ENCODE results near the gene SHMT1.
"Not testable (repeated sequence)": the region's sequence is repeated elsewhere in the genome, so short reads cannot be mapped to it uniquely, and the experiment has no call there.

The SHMT1 gene

DNA sequence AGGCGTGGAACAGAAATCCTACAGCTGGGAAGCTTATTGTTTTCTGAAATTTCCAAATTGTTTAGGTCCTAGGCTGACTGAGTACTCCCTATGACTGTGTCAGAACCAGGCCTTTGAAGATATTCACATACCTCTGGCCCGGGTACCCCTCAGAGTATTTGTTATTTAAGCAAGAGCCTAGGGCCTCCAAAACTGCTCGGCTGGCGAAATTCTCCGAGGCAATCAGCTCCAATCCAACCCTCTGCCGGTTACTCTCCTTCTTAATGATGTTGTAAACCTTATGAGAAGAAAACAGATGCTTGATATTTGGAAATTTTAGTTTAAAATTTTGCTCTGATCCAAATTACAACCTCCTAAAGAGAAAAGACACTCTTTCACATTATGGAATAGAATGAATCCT is 9.8 kb downstream of the SHMT1 start:
- Histone ChIP-seq H3K27me3 (ENCODE audit: insufficient read depth, low read length) (no peaks in the 10 kb centered on the region), H3K27ac (ENCODE audit: low read depth, low read length) (no peak overlapping the region), H3K36me3 (ENCODE audit: insufficient read depth, low read length) (peaks cover 52% of the 10 kb centered on the region), H3K4me3 (ENCODE audit: low read length) (no peak overlapping the region), H3K4me1 (ENCODE audit: insufficient read depth, low read length) (no peaks in the 10 kb centered on the region), H3K9ac (ENCODE audit: low read depth, low read length) (no peak overlapping the region), H3K9me3 (ENCODE audit: insufficient read depth, low read depth, low read length) (no peaks in the 10 kb centered on the region)
- 88% methylated on average over 6 of the region's 6 CpGs for WGBS

DNA sequence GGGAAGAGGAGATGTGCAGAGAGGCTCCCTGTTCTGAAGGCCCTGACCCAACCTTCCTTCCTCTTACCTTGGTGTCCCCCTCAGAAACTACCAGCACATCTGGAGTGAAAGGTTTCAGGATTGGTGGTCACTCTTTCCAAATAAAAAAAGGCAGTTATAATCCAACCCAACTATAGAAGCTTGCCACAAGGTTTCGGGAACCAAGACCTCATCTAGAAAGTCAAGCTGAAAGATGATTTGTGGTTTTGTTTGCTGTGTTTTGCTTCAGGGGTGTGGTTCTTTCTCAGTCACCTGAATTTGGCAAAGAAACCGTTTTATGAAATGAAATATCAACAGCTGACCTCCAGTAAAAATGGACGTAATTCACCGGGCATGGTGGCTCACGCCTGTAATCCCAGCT is 19.3 kb downstream of the SHMT1 start:
- Histone ChIP-seq H3K27ac (ENCODE audit: low read depth, low read length) (no peak overlapping the region), H3K9ac (ENCODE audit: low read depth, low read length) (no peak overlapping the region), H3K4me3 (ENCODE audit: low read length) (no peak overlapping the region), H3K27me3 (ENCODE audit: insufficient read depth, low read length) (no peaks in the 10 kb centered on the region), H3K9me3 (ENCODE audit: insufficient read depth, low read depth, low read length) (peaks cover 7% of the 10 kb centered on the region; the same call in 1 of the 2 replicates), H3K36me3 (ENCODE audit: insufficient read depth, low read length) (peaks cover 89% of the 10 kb centered on the region), H3K4me1 (ENCODE audit: insufficient read depth, low read length) (no peaks in the 10 kb centered on the region)
- WGBS = 93% methylated on average over 5 of the region's 5 CpGs

DNA sequence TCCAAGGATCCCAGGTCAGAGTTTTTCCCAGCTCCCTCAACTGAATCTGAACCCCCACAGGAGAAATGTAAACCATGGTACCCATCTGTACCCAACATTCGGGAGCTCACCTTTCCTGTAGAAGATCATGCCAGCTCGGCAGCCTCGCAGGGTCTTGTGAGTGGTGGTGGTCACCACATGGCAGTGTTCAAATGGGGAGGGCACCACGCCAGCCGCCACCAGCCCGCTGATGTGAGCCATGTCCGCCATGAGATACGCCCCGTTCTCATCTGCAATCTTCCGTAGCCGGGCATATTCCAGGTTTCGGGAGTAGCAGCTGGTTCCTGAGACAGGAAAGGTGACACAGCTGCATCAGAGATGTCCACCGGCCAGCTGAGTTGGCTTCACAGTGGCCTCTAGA is 23.4 kb downstream of the SHMT1 start:
- 96% methylated on average over 13 of the region's 13 CpGs for WGBS
- no peak overlapping the region for H3K9ac ChIP-seq (ENCODE audit: low read depth, low read length)
- peaks cover 79% of the 10 kb centered on the region for H3K36me3 ChIP-seq (ENCODE audit: insufficient read depth, low read length)

DNA sequence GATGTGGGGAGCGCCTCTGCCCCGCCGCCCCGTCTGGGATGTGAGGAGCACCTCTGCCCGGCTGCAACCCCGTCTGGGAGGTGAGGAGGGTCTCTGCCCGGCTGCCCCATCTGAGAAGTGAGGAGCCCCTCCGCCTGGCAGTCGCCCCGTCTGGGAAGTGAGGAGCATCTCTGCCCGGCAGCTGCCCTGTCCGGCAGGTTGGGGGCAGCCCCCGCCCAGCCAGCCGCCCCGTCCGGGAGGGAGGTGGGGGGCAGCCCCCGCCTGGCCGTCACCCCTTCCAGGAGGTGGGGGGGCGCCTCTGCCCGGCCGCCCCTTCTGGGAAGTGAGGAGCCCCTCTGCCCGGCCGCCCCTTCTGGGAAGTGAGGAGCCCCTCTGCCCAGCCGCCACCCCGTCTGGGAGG is 25.2 kb downstream of the SHMT1 start:
- not testable (repeated sequence) for H3K9me3 ChIP-seq (ENCODE audit: insufficient read depth, low read depth, low read length); H3K27ac ChIP-seq (ENCODE audit: low read depth, low read length); H3K4me3 ChIP-seq (ENCODE audit: low read length); H3K9ac ChIP-seq (ENCODE audit: low read depth, low read length); H3K4me1 ChIP-seq (ENCODE audit: insufficient read depth, low read length); H3K27me3 ChIP-seq (ENCODE audit: insufficient read depth, low read length)
- peaks cover 75% of the 10 kb centered on the region for H3K36me3 ChIP-seq (ENCODE audit: insufficient read depth, low read length)
- 96% methylated on average over 25 of the region's 25 CpGs for WGBS

More for the DNA sequence above, 23.4 kb downstream of the SHMT1 start:
- H3K27me3 ChIP-seq (ENCODE audit: insufficient read depth, low read length) = no peaks in the 10 kb centered on the region
- no peak overlapping the region for H3K27ac ChIP-seq (ENCODE audit: low read depth, low read length)
- H3K4me3 ChIP-seq (ENCODE audit: low read length) = no peak overlapping the region
- peaks cover 8% of the 10 kb centered on the region; the same call in 1 of the 2 replicates for H3K9me3 ChIP-seq (ENCODE audit: insufficient read depth, low read depth, low read length)
- no peaks in the 10 kb centered on the region for H3K4me1 ChIP-seq (ENCODE audit: insufficient read depth, low read length)

DNA sequence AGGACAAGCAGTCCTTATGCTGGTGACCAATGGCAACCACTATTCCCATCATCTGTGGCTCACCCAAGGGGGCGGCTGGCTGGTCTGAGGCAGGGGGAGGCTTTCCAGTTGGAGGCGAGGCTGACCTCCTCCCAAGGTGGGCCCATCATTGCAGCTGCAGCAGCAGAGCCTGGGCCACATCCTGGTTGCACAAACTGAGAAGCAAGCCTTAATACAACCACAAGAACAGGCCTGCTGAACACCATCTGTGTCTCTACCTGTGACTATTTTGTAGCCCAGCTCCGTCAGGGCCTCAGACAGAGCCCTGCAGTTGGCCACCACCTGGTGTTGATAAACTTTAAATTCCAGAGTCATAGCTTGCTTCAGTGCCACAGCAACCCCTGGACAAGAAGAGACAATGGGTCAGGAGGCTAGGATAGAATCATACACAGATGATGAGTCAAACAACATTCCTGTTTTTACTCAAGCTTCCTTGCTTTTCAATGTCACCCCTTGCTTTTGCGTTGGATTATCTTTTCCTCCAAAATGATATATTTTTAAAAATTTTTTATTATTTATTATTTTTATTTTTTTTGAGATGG is 30.4 kb downstream of the SHMT1 start:
- H3K36me3 ChIP-seq (ENCODE audit: insufficient read depth, low read length) = peaks cover 79% of the 10 kb centered on the region
- no peaks in the 10 kb centered on the region for H3K9me3 ChIP-seq (ENCODE audit: insufficient read depth, low read depth, low read length)
- no peak overlapping the region for H3K9ac ChIP-seq (ENCODE audit: low read depth, low read length)
- no peak overlapping the region for H3K27ac ChIP-seq (ENCODE audit: low read depth, low read length)
- H3K4me3 ChIP-seq (ENCODE audit: low read length) = no peak overlapping the region
- H3K27me3 ChIP-seq (ENCODE audit: insufficient read depth, low read length) = no peaks in the 10 kb centered on the region
- H3K4me1 ChIP-seq (ENCODE audit: insufficient read depth, low read length) = no peaks in the 10 kb centered on the region
- 73% methylated on average over 3 of the region's 4 CpGs for WGBS

DNA sequence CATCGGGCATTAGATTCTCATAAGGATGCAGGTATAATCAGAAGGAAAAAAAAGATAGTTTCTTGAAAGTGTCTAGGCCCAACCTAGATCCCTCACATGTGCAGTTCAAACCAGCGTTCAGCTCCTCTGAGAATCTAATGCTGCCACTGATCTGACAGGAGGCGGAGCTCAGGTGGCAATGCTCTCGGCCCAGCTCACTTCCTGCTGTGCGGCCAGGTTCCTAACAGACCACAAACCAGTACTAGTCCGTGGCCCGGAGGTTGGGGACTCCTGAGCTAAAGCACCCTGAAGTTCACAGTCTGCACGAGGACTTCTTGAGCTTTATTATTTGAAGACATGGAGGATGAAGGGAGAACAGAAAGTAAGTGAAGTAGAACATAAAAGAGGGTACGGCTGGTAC is 31.5 kb downstream of the SHMT1 start:
- H3K4me3 ChIP-seq (ENCODE audit: low read length) = no peak overlapping the region
- 91% methylated on average over 9 of the region's 9 CpGs for WGBS
- H3K4me1 ChIP-seq (ENCODE audit: insufficient read depth, low read length) = no peaks in the 10 kb centered on the region
- no peak overlapping the region for H3K9ac ChIP-seq (ENCODE audit: low read depth, low read length)
- peaks cover 83% of the 10 kb centered on the region for H3K36me3 ChIP-seq (ENCODE audit: insufficient read depth, low read length)
- no peaks in the 10 kb centered on the region for H3K27me3 ChIP-seq (ENCODE audit: insufficient read depth, low read length)
- H3K9me3 ChIP-seq (ENCODE audit: insufficient read depth, low read depth, low read length) = no peaks in the 10 kb centered on the region
- no peak overlapping the region for H3K27ac ChIP-seq (ENCODE audit: low read depth, low read length)

DNA sequence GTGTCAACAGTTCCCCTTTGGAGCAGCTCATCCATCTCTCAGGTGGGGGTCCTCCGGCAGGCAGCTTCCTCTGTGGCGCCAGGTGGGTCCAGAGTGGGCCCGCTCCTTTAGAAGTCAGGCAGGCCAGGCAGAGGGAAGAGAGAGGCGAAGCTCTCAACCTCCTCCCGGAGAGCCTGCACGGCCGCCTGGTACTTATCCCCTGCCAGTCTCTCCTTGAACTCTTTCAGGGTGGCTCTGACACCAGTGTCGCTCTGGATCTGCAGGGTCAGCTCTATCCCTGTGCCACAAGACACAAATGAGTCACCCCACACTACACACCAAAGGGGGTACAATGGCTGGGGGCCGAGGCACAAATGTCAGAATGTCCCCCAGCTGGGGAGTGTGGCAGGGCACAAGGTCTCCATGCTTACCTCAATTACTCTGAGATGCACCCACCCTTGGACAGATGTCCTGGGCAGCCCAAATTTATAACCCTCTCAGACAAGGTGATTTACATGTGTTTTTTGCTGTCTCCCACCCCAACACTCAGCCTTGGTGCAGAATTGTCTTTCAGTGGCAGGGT is 34.6 kb downstream of the SHMT1 start:
- Histone ChIP-seq H3K36me3 (ENCODE audit: insufficient read depth, low read length) (peaks cover 83% of the 10 kb centered on the region), H3K9me3 (ENCODE audit: insufficient read depth, low read depth, low read length) (no peaks in the 10 kb centered on the region), H3K4me1 (ENCODE audit: insufficient read depth, low read length) (no peaks in the 10 kb centered on the region), H3K4me3 (ENCODE audit: low read length) (no peak overlapping the region), H3K27me3 (ENCODE audit: insufficient read depth, low read length) (no peaks in the 10 kb centered on the region), H3K9ac (ENCODE audit: low read depth, low read length) (no peak overlapping the region), H3K27ac (ENCODE audit: low read depth, low read length) (no peak overlapping the region)
- 96% methylated on average over 9 of the region's 9 CpGs for WGBS

DNA sequence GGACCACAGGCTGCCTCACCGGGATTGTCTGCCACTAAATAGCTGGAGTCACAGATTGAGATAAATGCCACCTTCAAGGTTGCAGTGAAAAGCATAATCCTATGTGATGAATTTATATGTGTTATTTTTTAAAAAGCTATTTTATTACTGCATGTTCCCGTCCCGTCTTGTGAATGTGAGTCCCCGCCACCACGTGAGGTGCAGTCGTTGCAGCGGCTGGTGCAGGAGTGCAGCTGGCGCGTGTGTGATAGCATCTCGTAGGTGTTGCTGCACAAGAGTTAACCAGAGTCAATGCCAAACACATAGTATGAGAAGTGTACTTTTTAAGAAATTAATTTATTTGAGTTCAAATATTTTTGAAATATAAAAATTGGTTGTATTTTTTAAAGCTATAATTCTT is 35.8 kb downstream of the SHMT1 start:
- Histone ChIP-seq H3K36me3 (ENCODE audit: insufficient read depth, low read length) (peaks cover 88% of the 10 kb centered on the region), H3K27me3 (ENCODE audit: insufficient read depth, low read length) (no peaks in the 10 kb centered on the region), H3K9me3 (ENCODE audit: insufficient read depth, low read depth, low read length) (no peaks in the 10 kb centered on the region), H3K27ac (ENCODE audit: low read depth, low read length) (no peak overlapping the region), H3K4me1 (ENCODE audit: insufficient read depth, low read length) (no peaks in the 10 kb centered on the region), H3K4me3 (ENCODE audit: low read length) (no peak overlapping the region), H3K9ac (ENCODE audit: low read depth, low read length) (no peak overlapping the region)
- WGBS = 94% methylated on average over 10 of the region's 10 CpGs

DNA sequence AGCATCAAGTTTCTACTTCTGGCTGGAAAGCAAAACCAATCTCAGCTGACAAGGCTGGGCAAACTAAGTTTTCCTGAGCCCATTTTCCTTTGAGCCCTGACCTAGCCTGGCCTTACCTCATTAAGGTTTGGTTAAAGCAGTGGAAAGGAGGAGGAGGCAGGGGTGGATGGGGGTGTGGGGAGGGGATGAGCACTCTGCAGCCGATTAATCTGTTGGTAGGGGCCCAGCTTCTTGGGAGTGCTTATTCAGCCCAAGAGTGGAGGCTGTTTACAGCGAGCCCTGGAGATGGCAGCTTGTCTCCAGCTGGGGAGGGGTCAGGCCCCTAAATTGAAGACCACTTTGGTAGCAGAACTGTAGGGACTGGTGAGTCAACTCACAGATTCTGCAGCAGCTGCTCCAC is 36.3 kb downstream of the SHMT1 start:
- Histone ChIP-seq H3K9me3 (ENCODE audit: insufficient read depth, low read depth, low read length) (no peaks in the 10 kb centered on the region), H3K9ac (ENCODE audit: low read depth, low read length) (no peak overlapping the region), H3K4me3 (ENCODE audit: low read length) (no peak overlapping the region), H3K27ac (ENCODE audit: low read depth, low read length) (no peak overlapping the region), H3K36me3 (ENCODE audit: insufficient read depth, low read length) (peaks cover 87% of the 10 kb centered on the region), H3K27me3 (ENCODE audit: insufficient read depth, low read length) (no peaks in the 10 kb centered on the region), H3K4me1 (ENCODE audit: insufficient read depth, low read length) (no peaks in the 10 kb centered on the region)
- WGBS = 82% methylated on average over 2 of the region's 2 CpGs

DNA sequence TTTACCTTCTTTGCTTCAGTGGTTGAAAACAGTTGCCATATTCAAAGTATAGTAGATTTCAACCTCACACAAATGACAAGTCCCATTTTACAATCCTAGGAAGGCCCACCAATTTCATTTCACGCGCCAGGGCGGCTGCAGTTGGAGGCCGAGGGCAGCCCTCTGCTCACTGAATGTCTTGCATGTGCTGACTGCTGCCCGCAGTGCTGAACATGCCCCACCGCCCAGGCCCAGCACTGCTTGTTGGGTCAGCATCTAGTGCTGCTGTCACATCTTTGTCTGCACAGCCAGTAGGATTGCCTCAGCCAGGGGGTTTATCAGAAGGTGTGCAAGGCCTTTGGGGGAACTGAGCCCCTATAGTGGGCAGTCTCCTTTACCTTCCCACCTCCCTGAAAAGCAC is 36.8 kb downstream of the SHMT1 start:
- Histone ChIP-seq H3K4me1 (ENCODE audit: insufficient read depth, low read length) (no peaks in the 10 kb centered on the region), H3K27ac (ENCODE audit: low read depth, low read length) (no peak overlapping the region), H3K9ac (ENCODE audit: low read depth, low read length) (no peak overlapping the region), H3K4me3 (ENCODE audit: low read length) (no peak overlapping the region), H3K36me3 (ENCODE audit: insufficient read depth, low read length) (peaks cover 82% of the 10 kb centered on the region), H3K9me3 (ENCODE audit: insufficient read depth, low read depth, low read length) (no peaks in the 10 kb centered on the region), H3K27me3 (ENCODE audit: insufficient read depth, low read length) (no peaks in the 10 kb centered on the region)
- 92% methylated on average over 6 of the region's 6 CpGs for WGBS

DNA sequence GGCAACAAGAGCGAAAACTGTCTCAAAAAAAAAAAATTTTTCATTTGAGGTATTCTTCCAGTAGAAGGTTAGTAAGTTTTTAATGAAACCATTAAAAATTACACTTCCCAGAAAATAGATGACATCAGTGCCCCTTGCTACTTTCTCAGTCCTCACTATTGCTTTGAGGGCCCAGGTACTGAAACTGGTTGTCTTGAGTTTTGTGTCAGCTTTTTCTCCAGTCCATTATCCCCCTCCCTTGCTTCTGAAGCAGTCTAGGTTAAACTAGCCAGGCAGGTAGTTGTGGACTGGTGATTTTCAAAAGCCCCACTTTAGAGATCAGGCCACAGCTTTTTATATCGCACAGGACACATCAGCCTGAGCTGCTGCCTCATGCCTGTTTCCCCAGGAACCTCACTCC is 37.3 kb downstream of the SHMT1 start:
- no peaks in the 10 kb centered on the region for H3K27me3 ChIP-seq (ENCODE audit: insufficient read depth, low read length)
- no peak overlapping the region for H3K4me3 ChIP-seq (ENCODE audit: low read length)
- H3K27ac ChIP-seq (ENCODE audit: low read depth, low read length) = no peak overlapping the region
- peaks cover 78% of the 10 kb centered on the region for H3K36me3 ChIP-seq (ENCODE audit: insufficient read depth, low read length)
- no peaks in the 10 kb centered on the region for H3K4me1 ChIP-seq (ENCODE audit: insufficient read depth, low read length)
- H3K9me3 ChIP-seq (ENCODE audit: insufficient read depth, low read depth, low read length) = no peaks in the 10 kb centered on the region
- WGBS = 95% methylated on average over 2 of the region's 2 CpGs
- no peak overlapping the region for H3K9ac ChIP-seq (ENCODE audit: low read depth, low read length)

Measured in HUES64 (cell line).